Activated CD8-positive, alpha-beta memory T cell treated with anti-CD3 and anti-CD28 coated beads, Interleukin-2, amount 10 ng/mL, durations not matched to agents 7 days and 5 days (primary cell): ENCODE data around the gene ICOS. TPM values are rescaled to one million over a fixed set of nuclear protein-coding genes. Genes with fewer than 3 reads are reported as not detected.
"Not testable (repeated sequence)": the region's sequence is repeated elsewhere in the genome, so short reads cannot be mapped to it uniquely, and the experiment has no call there.

Source experiments
- ATAC-seq: fragments of 150-1000 bp; cut with Tn5 transposase; one replicate; pipeline ENCODE4 v1.10.0; 2021; ENCODE audit warnings: moderate library complexity
- CTCF ChIA-PET: fragments of 350-600 bp; sonication (Branson Sonifier 250); formaldehyde crosslinking; loops from one replicate; lab custom pipeline; 2021; ENCODE audit warnings: antibody characterized with exemption; lab: Charles Lee
- DNase-seq: peaks from one replicate; pipeline ENCODE4 v3.0.0-alpha.2; 2020
- H3K27ac Mint-ChIP-seq: one replicate; pipeline ENCODE4 v1.8.0; 2021; ENCODE audit warnings: mild to moderate bottlenecking, mixed read lengths
- H3K27me3 Mint-ChIP-seq: one replicate; pipeline ENCODE4 v1.8.0; 2021; ENCODE audit warnings: mixed read lengths
- H3K36me3 Mint-ChIP-seq: one replicate; pipeline ENCODE4 v1.8.0; 2021; ENCODE audit warnings: mild to moderate bottlenecking, mixed read lengths
- H3K4me1 Mint-ChIP-seq: one replicate; pipeline ENCODE4 v1.8.0; 2021; ENCODE audit warnings: mixed read lengths
- H3K4me3 Mint-ChIP-seq: one replicate; pipeline ENCODE4 v1.8.0; 2021; ENCODE audit warnings: mild to moderate bottlenecking, moderate library complexity, mixed read lengths
- H3K9me3 Mint-ChIP-seq: one replicate; pipeline ENCODE4 v1.8.0; 2022; ENCODE audit warnings: low read depth, mixed read lengths
- total RNA-seq, 2 experiments: library from RNA; stranded (reverse); gene quantifications; one replicate each; pipeline ENCODE4 v1.2.3, GENCODE V29; 2021

ICOS gene
- total RNA-seq, 2 experiments from 2014 or later, result 26.9 to 49.7 TPM

DNA sequence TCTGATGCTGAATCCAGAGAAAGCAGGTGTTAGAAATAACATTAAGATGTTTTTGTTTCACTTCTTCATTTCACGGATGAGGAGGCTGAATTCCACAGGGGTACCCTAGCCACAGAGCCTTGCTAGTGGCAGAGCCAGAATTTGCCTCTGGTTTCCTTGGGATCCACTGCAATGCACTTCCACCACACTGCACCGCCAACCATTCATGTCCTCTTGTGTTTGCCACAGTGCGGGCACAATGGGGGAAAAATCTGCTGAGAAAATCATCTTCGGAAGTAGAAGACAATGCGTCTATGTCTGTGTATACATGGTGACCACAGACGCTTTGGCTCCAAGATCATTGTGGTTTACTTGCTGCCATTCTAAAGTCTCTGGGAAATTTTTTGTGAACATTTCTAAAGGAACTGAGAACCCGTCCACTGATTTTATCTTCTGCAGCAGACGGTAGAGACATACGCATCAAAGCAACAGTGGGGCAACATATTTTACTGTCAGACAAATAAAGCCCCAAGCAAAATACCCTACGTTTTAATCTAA, 14.9 kb downstream of the ICOS start:
- DNase-seq, result peak; percentile 52
- Mint-ChIP-seq H3K36me3 (peaks cover 33% of the 10 kb centered on the region), H3K27me3 (no peaks in the 10 kb centered on the region), H3K9me3 (no peaks in the 10 kb centered on the region), H3K4me1 (peaks cover 62% of the 10 kb centered on the region), H3K4me3 (peak overlapping the region; percentile 75), H3K27ac (peak overlapping the region; percentile 76)
- CTCF ChIA-PET, result interaction anchor here (1.3 kb wide), 1 partner anchor 94 kb away, joined by 3 read pairs; no protein-coding TSS in a partner anchor
- peak; percentile 45 for ATAC-seq

DNA sequence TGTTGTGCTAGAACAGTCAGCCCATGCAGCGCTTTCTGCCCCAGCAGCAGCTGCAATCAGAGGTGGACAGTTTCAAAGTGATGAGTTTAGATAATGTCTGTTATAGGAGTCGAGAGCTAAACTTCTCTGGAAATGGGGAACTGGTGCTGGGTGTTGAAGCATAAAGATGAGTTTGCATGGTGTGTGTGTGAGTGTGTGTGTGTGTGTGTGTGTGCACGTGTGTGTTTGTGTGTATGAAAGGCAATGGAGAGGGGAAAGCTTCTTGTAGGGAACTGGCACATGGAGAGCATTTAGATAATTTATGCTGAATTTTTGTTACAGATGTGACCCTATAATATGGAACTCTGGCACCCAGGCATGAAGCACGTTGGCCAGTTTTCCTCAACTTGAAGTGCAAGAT, 22.7 kb downstream of the ICOS start:
- Mint-ChIP-seq H3K36me3 (peaks cover 54% of the 10 kb centered on the region), H3K4me3 (no peak overlapping the region), H3K27me3 (no peaks in the 10 kb centered on the region), H3K27ac (no peak overlapping the region), H3K9me3 (no peaks in the 10 kb centered on the region), H3K4me1 (peaks cover 9% of the 10 kb centered on the region)
- DNase-seq (no peak), ATAC-seq (no peak)
- CTCF ChIA-PET, result no interaction called here

DNA sequence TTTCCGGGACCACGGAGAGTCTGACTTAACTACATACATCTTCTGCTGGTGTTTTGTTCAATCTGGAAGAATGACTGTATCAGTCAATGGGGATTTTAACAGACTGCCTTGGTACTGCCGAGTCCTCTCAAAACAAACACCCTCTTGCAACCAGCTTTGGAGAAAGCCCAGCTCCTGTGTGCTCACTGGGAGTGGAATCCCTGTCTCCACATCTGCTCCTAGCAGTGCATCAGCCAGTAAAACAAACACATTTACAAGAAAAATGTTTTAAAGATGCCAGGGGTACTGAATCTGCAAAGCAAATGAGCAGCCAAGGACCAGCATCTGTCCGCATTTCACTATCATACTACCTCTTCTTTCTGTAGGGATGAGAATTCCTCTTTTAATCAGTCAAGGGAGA, 23.1 kb downstream of the ICOS start:
- CTCF ChIA-PET, result no interaction called here
- no peak for ATAC-seq

DNA sequence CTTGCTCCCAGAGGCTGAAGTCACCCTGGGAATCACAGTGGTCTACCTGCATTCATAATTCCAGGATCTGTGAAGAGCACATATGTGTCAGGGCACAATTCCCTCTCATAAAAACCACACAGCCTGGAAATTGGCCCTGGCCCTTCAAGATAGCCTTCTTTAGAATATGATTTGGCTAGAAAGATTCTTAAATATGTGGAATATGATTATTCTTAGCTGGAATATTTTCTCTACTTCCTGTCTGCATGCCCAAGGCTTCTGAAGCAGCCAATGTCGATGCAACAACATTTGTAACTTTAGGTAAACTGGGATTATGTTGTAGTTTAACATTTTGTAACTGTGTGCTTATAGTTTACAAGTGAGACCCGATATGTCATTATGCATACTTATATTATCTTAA, 24.2 kb downstream of the ICOS start:
- no peak overlapping the region for H3K27ac Mint-ChIP-seq
- no peak overlapping the region for H3K4me3 Mint-ChIP-seq
- CTCF ChIA-PET, result no interaction called here
- no peaks in the 10 kb centered on the region for H3K27me3 Mint-ChIP-seq
- no peaks in the 10 kb centered on the region for H3K9me3 Mint-ChIP-seq
- ATAC-seq, result no peak
- peaks cover 44% of the 10 kb centered on the region for H3K36me3 Mint-ChIP-seq
- peaks cover 3% of the 10 kb centered on the region for H3K4me1 Mint-ChIP-seq
- no peak for DNase-seq

More for the DNA sequence above, 23.1 kb downstream of the ICOS start:
- Mint-ChIP-seq H3K4me3 (no peak overlapping the region), H3K27ac (no peak overlapping the region), H3K36me3 (peaks cover 54% of the 10 kb centered on the region), H3K27me3 (no peaks in the 10 kb centered on the region), H3K4me1 (peaks cover 6% of the 10 kb centered on the region), H3K9me3 (no peaks in the 10 kb centered on the region)
- no peak for DNase-seq

DNA sequence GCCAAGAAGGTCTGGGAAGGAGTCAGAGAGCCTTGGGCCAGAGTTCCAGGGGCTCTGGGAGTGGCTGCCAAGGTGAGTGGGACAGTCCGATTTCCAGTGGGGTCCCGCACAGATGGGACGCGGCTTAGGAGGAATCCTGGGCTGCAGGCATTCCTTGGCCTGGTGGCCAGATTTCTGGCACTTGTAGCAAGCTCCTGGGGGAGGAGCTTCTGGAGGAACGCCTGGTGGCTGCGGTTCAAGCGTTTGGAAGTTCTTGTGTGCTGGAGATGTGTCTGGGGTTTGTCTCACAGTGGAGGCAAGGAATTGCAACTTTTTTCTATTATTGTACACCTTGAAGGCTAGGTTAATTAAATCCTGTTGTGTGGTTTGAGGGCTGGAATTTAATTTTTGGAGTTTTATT, 28.6 kb downstream of the ICOS start:
- ATAC-seq, H3K9me3 Mint-ChIP-seq, H3K27me3 Mint-ChIP-seq, H3K36me3 Mint-ChIP-seq, H3K4me3 Mint-ChIP-seq, H3K4me1 Mint-ChIP-seq, H3K27ac Mint-ChIP-seq, CTCF ChIA-PET, DNase-seq: not testable (repeated sequence)

DNA sequence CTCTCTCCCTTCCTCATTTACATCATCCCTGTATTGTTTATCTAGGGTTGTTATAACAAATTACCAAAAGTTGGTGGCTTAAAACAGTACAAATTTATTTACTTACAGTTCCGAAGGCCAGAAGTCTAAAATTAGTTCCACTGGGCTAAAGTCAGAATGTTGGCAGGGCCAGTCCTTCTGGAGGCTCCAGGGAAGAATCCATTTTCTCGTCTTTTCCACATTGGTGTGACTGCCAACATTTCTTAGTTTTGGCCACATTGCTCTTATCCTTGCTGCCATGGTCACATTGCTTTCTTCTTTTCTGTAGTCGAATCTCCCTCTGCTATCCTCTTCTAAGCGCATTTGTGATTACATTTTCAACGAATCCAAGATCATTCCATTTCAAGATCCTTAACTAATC, 34.7 kb downstream of the ICOS start:
- H3K36me3 Mint-ChIP-seq, result no peaks in the 10 kb centered on the region
- no peak overlapping the region for H3K27ac Mint-ChIP-seq
- peaks cover 4% of the 10 kb centered on the region for H3K27me3 Mint-ChIP-seq
- H3K4me3 Mint-ChIP-seq, result no peak overlapping the region
- H3K4me1 Mint-ChIP-seq, result peaks cover 9% of the 10 kb centered on the region
- CTCF ChIA-PET, result no interaction called here
- no peak for ATAC-seq
- DNase-seq, result no peak
- no peaks in the 10 kb centered on the region for H3K9me3 Mint-ChIP-seq

DNA sequence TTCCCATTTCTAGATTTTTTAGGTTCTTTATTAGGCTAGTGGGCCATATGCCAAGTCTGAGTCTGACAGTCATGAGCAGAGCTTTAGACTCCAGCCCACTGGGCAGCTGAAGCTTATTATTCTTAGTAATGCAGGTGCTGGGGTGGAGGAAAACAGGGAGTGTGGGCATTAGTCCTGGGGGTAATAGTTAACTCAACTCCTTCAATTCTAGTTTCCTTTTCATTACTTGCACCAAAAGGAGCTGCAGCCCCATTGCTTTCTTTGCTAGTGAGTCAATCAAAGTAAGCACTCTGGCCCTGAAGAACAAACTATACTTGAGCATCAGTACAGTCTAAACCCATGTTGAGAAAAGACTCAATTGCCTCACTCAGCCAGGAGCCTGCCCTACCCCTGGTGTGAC, 35.5 kb downstream of the ICOS start:
- Mint-ChIP-seq H3K9me3 (no peaks in the 10 kb centered on the region), H3K36me3 (no peaks in the 10 kb centered on the region), H3K27me3 (peaks cover 4% of the 10 kb centered on the region), H3K4me1 (peaks cover 9% of the 10 kb centered on the region), H3K4me3 (no peak overlapping the region), H3K27ac (no peak overlapping the region)
- ATAC-seq (no peak), DNase-seq (no peak)
- CTCF ChIA-PET, result interaction anchor here (0.6 kb wide), 2 partner anchors 33 to 114 kb away, joined by 3 read pairs; no protein-coding TSS in a partner anchor

DNA sequence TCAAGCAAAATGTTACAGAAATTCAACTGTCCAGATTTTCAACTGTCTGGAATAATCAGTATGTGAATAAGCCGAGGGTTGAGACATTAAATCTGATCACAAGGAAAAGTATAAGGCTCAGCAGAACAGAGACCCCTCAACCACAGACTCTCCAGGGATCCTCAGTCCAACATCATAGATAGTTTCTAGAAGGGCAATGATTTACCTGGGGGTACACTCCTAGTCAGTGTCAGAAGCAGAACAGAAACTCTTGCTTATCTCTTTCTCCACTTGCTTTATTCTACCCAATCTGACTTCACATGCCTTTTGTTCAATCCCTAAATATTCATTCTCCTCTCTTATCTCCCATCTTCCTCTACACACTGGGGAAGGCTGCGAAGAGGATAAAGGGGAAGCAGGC, 36.4 kb downstream of the ICOS start:
- Mint-ChIP-seq H3K27ac (no peak overlapping the region), H3K4me3 (no peak overlapping the region), H3K4me1 (peaks cover 9% of the 10 kb centered on the region), H3K9me3 (no peaks in the 10 kb centered on the region), H3K36me3 (no peaks in the 10 kb centered on the region), H3K27me3 (peaks cover 4% of the 10 kb centered on the region)
- DNase-seq (no peak), ATAC-seq (no peak)
- CTCF ChIA-PET, result interaction anchor here (0.6 kb wide), 2 partner anchors 34 to 115 kb away, joined by 3 read pairs; no protein-coding TSS in a partner anchor

DNA sequence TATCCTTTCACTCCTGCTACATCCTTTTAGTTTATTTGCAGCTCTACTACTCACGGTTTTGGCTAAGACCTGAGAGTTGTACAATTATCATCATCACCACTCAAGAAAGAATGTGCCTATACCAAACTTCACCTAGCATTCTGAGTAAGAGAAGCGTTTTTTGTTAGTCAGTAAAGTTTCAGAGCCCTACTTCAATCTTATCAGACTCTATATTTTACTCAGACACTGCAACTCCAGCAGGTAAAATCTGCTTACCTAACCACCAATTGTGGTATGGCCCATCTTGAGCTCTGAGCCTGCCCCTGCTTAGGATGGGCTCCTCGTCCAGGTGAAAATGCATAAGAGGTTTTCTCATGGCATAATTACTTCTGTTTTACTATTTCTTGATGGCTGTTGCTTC, 37.1 kb downstream of the ICOS start:
- Mint-ChIP-seq H3K27me3 (peaks cover 4% of the 10 kb centered on the region), H3K4me1 (peaks cover 9% of the 10 kb centered on the region), H3K27ac (no peak overlapping the region), H3K4me3 (no peak overlapping the region), H3K9me3 (no peaks in the 10 kb centered on the region), H3K36me3 (no peaks in the 10 kb centered on the region)
- CTCF ChIA-PET, result no interaction called here
- ATAC-seq (no peak), DNase-seq (no peak)

DNA sequence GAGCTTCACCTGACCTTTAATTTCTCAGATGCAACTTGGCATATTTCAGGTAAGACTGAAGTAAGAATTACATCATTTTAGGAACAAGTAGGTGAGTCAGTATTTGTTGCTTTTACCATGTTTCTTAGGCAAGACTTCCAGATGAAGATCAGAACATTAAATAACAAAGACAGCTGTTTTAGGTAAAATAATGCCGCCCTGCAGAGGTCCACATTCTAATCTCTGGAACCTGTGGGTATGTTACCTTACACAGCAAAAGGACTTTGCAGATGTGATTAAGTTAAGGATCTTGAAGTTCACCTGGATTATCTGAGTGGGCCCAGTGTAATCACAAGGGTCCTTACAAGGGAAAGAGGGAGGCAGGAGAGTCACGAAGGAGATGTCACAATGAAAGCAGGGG, 39.3 kb downstream of the ICOS start:
- DNase-seq, result no peak
- no peaks in the 10 kb centered on the region for H3K36me3 Mint-ChIP-seq
- CTCF ChIA-PET, result interaction anchor here (0.6 kb wide), 1 partner anchor 159 kb away, joined by 3 read pairs; no protein-coding TSS in a partner anchor

DNA sequence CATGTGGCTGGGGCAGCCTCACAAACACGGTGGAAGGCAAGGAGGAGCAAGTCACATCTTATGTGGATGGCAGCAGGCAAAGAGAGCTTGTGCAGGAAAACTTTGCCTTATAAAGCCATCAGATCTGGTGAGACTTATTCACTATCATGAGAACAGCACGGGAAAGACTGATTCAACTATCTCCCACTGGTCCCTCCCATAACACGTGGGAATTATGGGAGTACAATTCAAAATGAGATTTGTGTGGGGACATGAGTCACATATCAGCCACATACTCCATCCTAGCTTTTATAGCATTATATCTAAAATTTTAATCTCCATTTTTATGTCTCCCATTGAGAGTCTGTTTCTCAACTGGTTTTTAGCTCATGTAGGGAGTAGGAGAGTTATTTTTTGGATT, 45.7 kb downstream of the ICOS start:
- no peak overlapping the region for H3K4me3 Mint-ChIP-seq
- no peaks in the 10 kb centered on the region for H3K27me3 Mint-ChIP-seq

More for the DNA sequence above, 39.3 kb downstream of the ICOS start:
- Mint-ChIP-seq H3K4me1 (peaks cover 9% of the 10 kb centered on the region), H3K9me3 (no peaks in the 10 kb centered on the region), H3K4me3 (no peak overlapping the region), H3K27ac (no peak overlapping the region), H3K27me3 (peaks cover 4% of the 10 kb centered on the region)
- no peak for ATAC-seq

DNA sequence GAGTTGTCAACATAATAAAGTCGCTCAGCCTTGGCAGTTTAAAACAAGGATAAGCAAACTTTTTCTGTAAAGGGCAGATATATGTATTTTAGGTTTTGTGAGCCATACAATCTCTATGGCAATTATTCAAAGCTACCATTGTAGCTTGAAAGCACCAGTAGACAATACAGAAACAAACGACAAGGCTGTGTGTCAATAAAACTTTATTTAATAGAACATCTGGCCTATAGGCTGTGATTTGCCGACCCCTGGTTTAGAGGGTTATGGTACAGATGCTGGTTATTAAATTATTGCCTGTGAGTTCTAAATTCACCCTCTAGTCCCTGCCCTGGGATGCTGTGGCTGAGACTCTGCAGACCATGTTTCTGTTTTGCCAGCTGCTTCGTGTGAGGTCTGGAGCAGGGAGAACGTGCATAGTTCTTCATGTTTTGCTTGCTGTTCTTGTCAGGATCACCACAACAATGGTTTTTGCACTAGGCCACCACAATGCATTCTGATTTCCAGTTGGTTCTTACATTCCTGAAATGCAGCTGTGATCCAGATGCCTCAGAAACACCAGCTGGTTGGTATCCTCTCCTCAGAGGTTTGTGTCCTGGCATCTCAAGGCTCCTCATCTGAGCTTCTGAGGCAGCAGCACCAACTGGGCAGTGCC, 46.6 kb downstream of the ICOS start:
- CTCF ChIA-PET, result no interaction called here
- ATAC-seq (no peak), DNase-seq (no peak)
- Mint-ChIP-seq H3K9me3 (no peaks in the 10 kb centered on the region), H3K4me3 (no peak overlapping the region), H3K27me3 (no peaks in the 10 kb centered on the region), H3K36me3 (peaks cover 2% of the 10 kb centered on the region), H3K4me1 (peaks cover 7% of the 10 kb centered on the region), H3K27ac (no peak overlapping the region)

More for the DNA sequence above, 45.7 kb downstream of the ICOS start:
- no peak for DNase-seq
- CTCF ChIA-PET, result interaction anchor here (1.0 to 1.1 kb wide), 2 partner anchors 12 to 34 kb away, joined by 3 read pairs; no protein-coding TSS in a partner anchor
- Mint-ChIP-seq H3K4me1 (peaks cover 2% of the 10 kb centered on the region), H3K9me3 (no peaks in the 10 kb centered on the region), H3K27ac (no peak overlapping the region), H3K36me3 (no peaks in the 10 kb centered on the region)
- ATAC-seq, result no peak

DNA sequence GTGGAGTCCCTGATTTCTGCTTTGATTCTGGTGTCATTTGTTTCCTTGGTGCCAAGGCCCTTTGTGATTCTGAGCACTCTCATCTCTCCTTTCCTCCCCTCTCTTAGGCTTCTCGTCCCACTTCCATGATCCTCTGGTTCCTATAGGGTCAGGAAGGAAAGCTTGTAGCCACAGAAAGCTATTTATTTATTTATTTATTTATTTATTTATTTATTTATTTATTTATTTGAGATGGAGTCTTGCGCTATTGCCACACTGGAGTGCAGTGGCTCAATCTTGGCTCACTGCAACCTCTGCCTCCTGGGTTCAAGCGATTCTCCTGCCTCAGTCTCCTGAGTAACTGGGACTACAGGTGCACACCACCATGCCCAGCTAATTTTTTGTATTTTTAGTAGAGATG, 49.4 kb downstream of the ICOS start:
- CTCF ChIA-PET, H3K27ac Mint-ChIP-seq: not testable (repeated sequence)

DNA sequence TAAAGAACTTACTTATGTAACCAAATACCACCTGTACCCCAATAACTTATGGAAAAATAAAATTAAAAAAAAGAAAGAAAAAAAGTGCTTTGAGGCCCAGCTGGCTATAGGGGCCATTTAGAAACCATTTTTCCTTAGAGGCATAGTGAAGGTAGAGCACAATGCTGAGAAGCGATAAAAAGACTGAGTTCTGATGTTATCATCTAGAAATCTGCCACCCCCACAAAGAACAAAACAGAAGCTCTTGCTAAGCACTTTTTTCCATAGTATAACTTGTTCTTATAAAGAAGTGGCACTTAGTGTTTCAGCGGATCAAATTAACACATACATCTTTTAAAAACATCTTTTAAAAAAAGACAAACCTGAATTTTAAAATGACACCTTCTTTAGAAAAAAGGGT, 51.4 kb downstream of the ICOS start:
- no peak overlapping the region for H3K4me3 Mint-ChIP-seq
- DNase-seq (no peak), ATAC-seq (no peak)
- CTCF ChIA-PET, result interaction anchor here (0.9 to 1.2 kb wide), 2 partner anchors 12 to 40 kb away, joined by 3 read pairs; no protein-coding TSS in a partner anchor
- no peak overlapping the region for H3K27ac Mint-ChIP-seq
- no peaks in the 10 kb centered on the region for H3K9me3 Mint-ChIP-seq
- peaks cover 15% of the 10 kb centered on the region for H3K4me1 Mint-ChIP-seq
- H3K36me3 Mint-ChIP-seq, result peaks cover 7% of the 10 kb centered on the region
- H3K27me3 Mint-ChIP-seq, result peaks cover 2% of the 10 kb centered on the region

More for the DNA sequence above, 49.4 kb downstream of the ICOS start:
- not testable (repeated sequence) for ATAC-seq, H3K27me3 Mint-ChIP-seq, H3K36me3 Mint-ChIP-seq, H3K9me3 Mint-ChIP-seq, H3K4me3 Mint-ChIP-seq, DNase-seq
- H3K4me1 Mint-ChIP-seq, result peaks cover 15% of the 10 kb centered on the region
